Cardiac fibroblast (primary cell): Measurements from ENCODE around the gene KCNC1.

Experiments
- DNase-seq, 2 donors: peaks; one replicate each; pipeline versions ENCODE4 v3.0.0 to v3.0.0-alpha.2; 2010; ENCODE audit warnings: low read depth in 2 of 2
- H3K4me3 ChIP-seq, 2 donors: replicated peaks in 1 of 2; 1 replicate in 1 of 2; 2 replicates in 1 of 2; pipeline ENCODE4 v1.5.1; 2011; ENCODE audit warnings: low read depth in 2 of 2, low read length in 2 of 2, mild to moderate bottlenecking in 2 of 2, moderate library complexity in 1 of 2
- TF ChIP-seq, protein P1 (sequence below): IDR thresholded peaks from one replicate; pipeline ENCODE4 v1.5.1; 2011; ENCODE audit warnings: low read depth, mild to moderate bottlenecking, low read length, inconsistent platforms

KCNC1 gene

DNA sequence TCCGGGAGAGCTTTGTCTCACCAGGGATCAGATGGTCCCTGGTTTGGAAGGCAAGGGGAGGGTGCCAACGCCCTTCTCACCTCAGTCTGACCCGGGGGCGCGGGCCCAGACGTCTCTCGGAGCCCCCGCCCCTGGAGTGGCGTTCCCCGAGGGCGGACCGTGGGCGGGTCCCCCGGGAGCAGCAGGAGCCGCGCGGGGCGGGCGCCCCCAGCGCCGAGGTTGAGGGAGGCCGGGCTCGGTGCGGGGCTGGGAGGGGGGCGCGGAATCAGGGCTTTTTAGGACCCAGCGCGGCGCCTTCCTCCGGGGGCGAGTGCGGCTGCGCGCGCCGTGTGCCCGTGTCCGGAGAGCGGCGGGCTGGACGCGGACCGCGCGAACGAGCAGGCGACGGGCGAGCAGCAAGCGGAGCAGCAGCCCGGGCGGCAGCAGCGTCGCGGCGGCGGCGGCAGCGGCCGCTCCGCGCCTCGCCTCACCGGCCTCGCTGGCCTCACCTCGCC is at the start of gene KCNC1:
KCNC1 (plus strand) TSS at position 364 of the 494 bp plus-strand sequence. CDS start 1,222 bp downstream, outside the sequence.
- peak; percentile 13 to 43 for DNase-seq
- TF ChIP-seq, protein P1, sequence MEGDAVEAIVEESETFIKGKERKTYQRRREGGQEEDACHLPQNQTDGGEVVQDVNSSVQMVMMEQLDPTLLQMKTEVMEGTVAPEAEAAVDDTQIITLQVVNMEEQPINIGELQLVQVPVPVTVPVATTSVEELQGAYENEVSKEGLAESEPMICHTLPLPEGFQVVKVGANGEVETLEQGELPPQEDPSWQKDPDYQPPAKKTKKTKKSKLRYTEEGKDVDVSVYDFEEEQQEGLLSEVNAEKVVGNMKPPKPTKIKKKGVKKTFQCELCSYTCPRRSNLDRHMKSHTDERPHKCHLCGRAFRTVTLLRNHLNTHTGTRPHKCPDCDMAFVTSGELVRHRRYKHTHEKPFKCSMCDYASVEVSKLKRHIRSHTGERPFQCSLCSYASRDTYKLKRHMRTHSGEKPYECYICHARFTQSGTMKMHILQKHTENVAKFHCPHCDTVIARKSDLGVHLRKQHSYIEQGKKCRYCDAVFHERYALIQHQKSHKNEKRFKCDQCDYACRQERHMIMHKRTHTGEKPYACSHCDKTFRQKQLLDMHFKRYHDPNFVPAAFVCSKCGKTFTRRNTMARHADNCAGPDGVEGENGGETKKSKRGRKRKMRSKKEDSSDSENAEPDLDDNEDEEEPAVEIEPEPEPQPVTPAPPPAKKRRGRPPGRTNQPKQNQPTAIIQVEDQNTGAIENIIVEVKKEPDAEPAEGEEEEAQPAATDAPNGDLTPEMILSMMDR, result no peak
- peak within 1 kb of the TSS; percentile 18 to 19 for H3K4me3 ChIP-seq

DNA sequence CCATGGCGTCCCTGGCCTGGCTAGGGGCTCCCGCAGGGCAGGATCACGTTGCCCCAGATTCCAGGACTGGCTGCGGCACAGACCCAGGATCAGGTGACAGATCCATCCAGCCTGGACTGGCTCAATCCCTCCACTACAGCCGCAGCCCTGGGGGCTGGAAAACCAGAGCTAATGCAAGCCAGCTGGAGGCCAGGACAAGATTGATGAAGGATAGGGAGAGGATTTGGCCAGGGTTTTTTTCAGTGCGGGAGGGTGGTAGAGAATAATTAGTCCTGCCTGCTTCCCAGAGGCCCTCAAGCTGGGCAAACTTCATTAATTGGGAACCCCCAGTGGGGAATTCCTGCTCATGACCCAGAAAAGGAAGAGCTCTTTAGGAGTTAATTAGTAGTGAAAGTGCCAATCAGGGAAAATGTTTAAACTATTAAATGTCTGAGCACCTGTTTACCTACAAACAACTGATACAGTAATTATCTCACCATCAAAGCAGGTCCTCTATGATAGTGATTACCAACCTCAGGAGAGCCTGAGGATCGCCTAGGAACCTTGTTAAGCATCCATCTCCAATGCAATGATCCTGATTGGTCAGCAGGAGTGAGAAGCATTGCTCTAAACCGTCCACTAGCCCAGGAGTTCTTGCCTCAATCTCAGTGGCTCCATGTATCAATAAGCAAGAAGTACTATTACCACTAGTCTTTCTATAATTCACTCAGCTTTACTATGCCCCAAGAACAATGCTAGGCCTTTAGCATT is 48.2 kb upstream of the KCNC1 start:
- H3K4me3 ChIP-seq, result no peak overlapping the region
- TF ChIP-seq, protein P1, result no peak
- no peak for DNase-seq

DNA sequence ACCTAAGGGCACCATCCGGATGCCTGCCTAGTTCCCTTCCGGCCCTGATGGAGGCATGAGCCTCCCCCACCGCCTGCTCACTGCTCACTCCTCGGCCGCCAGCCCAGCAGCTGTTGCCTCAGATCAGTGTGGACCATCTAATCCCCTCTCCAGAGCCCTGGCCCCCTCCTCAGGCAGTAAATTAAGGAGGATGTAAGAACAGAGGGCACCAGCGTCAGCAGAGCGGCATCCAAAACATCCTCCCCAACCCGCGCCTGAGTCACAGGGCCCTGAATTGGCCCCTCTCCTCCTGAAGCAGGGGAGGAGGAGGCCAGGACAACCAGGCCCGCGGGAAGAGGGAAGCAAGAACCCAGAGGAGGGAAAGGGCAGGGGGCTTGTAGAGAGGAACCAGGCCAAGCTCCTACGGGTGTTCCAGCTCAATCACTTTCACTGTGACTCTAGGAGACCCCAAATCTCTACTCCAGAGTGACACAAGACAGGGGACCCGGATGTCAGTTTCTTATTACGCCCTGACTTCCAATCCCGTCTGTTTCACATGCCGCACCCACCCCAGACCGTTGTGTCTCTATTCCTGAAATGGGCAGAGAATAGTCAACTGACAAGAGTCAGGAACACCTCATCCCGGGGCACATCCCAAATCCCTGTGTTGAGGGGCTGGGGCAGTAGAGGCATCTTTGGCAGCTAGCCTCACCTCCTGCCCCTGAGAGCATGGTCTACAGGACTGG is 46.5 kb upstream of the KCNC1 start:
- no peak for DNase-seq
- no peak overlapping the region for H3K4me3 ChIP-seq
- TF ChIP-seq, protein P1, result no peak

DNA sequence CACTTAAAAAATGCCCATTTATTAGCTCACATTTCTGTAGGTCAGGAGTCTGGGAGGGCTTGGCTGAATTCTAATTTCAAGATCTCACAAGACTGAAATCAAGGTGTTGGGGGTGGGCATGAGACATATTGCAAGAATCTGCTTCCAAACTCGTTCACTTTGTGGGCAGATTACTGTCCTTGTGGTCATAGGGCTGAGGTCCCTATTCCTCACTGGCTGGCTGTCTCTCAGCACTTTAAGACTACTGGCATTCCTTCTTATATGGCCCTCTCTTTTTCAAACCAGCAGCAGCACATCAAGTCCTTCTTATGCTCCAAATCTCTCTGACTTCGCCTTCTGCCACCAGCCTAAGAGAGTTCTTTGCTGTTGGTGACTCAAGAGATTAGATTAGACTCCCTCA is 43.0 kb upstream of the KCNC1 start:
- TF ChIP-seq, protein P1, result no peak
- no peak for DNase-seq
- no peak overlapping the region for H3K4me3 ChIP-seq

DNA sequence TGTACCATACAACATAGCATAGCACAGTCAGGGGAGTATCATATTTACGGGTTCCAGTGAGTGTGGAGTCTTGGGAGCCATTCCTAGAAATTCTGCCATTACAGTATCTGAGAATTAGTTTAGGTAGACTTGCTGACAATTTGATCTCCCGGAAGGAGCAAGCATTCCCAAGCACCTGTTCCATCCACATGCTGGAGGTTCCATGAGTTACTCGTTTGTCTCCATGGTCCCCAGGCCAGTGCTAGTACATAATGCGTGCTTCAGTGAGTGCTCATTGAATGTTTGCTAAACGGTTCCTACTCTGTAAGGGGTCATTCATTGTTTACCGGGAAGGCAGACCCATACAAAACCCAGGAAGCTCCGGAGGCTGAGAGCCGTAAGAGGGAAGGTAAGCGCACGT is 42.6 kb upstream of the KCNC1 start:
- TF ChIP-seq, protein P1, result no peak
- no peak for DNase-seq
- H3K4me3 ChIP-seq, result no peak overlapping the region

DNA sequence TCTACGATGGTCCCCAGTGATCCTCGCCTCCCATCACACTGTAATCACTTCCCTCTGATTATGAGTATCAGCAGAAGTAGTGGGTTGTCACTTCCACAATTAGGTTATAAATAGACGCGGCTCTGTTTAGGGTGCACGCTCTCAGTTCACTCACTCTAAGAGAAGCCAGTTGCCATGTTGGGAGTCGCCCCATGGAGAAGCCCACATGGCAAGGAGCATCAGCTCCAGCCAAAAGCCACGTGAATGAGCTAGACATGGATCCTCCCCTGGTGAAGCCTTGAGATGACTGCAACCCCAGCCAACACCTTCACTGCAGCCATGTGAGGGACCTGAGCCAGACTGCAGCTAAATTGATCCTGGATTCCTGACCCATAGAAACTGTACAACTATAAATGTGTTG is 41.6 kb upstream of the KCNC1 start:
- DNase-seq, result no peak
- TF ChIP-seq, protein P1, result no peak
- no peak overlapping the region for H3K4me3 ChIP-seq
